ENCODE measurements around the gene ADH1A. TPM values are rescaled to one million over a fixed set of nuclear protein-coding genes. Genes with fewer than 3 reads are reported as not detected.
"Not testable (repeated sequence)": the region's sequence is repeated elsewhere in the genome, so short reads cannot be mapped to it uniquely, and the experiment has no call there.

Gene ADH1A
- total RNA-seq, 1 experiment from 2014 or later = not detected

DNA sequence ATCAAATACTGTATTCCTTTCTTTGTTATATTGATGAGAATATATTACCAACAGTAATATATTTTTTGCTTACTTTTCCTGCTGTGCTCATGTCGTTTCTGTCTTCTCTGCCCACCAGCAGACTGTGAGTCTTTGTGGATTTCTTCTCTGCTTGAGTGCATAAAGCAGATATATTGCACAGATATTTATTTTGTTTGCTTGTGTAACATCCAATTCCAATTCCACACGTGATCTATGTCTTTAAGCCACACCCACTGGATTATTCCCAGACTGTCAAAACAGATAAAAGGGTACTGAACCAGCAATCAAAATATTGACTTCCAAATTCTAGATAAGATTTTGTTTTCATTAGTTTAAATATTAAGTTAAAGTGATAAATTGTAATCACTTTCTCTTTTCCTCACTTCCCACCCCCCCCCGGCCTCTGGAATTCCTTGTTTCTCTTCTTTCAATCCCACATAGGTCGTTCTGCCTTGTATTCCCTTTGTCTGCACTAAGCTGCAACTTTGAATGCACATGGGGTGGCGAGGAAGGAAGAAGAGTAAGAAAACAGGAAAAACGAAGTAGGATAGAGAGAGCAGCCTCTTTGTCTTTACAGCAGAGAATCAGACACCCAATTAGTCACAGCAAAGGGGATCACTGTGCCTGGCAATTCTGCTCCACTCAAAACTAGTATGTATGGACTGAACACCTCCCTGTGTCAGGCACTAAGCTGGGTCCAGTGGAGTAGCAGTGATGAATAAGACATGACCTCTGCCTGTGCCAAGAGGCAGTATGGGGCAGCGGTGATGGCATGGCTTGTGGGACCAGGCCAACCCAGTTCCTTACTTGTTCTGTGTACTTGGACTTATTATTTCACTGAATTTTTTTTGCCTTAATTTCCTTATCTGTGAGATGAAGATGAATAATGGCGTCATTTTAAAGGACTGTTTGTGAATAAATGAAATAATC lies 30.7 kb upstream of the ADH1A start, which contains the start of gene ADH1B:
Gene ADH1B, minus strand, starts transcription at position 161 of the 951 bp plus-strand sequence. Its CDS starts 70 bp downstream, at position 91.
- ChIA-PET CTCF (no interaction called here), POLR2A (ENCODE audit: unreplicated experiment) (no interaction called here)
- Histone ChIP-seq H2AFZ (ENCODE audit: low read length) (no peak within 1 kb of the TSS), H3K27ac (ENCODE audit: low read length) (no peak within 1 kb of the TSS), H3K9me3 (ENCODE audit: low read length) (no peaks in the 10 kb centered on the region), H3K4me2 (ENCODE audit: low read length) (no peak within 1 kb of the TSS), H3K36me3 (ENCODE audit: low read depth, low read length) (no peaks in the 10 kb centered on the region), H3K4me3 (ENCODE audit: low read length) (no peak within 1 kb of the TSS), H3F3A (ENCODE audit: low read length, unreplicated experiment) (no peaks in the 10 kb centered on the region), H3K79me2 (ENCODE audit: low read length) (no peaks in the 10 kb centered on the region), H4K20me1 (ENCODE audit: low read length) (no peaks in the 10 kb centered on the region), H3K27me3 (ENCODE audit: low read length) (no peaks in the 10 kb centered on the region), H3K9ac (ENCODE audit: low read length) (no peak within 1 kb of the TSS), H3K4me1 (ENCODE audit: insufficient read depth, low read length) (no peaks in the 10 kb centered on the region), H3K9me2 (replicated peaks; ENCODE audit: low read length) (no peaks in the 10 kb centered on the region)
- BruUV-seq (replicated peaks) = no TSS peak
- no peak for ATAC-seq
- intact Hi-C loops (cut with micrococcal nuclease) = no loop called here
- no peak for DNase-seq
- TF ChIP-seq EZH2phosphoT487 (IDR thresholded peaks at IDR 0.05; ENCODE audit: borderline replicate concordance, low read length) = no peak
- TF ChIP-seq CTCF (conservative IDR thresholded peaks at IDR 0.05; ENCODE audit: low read depth, low read length) = no peak

- intact Hi-C loops (cut with micrococcal nuclease); H3K36me3 ChIP-seq (ENCODE audit: low read depth, low read length); H3K4me1 ChIP-seq (ENCODE audit: insufficient read depth, low read length); CTCF ChIA-PET; H3F3A ChIP-seq (ENCODE audit: low read length, unreplicated experiment); H3K79me2 ChIP-seq (ENCODE audit: low read length); H3K27me3 ChIP-seq (ENCODE audit: low read length); POLR2A ChIA-PET (ENCODE audit: unreplicated experiment); H3K9ac ChIP-seq (ENCODE audit: low read length); H3K4me2 ChIP-seq (ENCODE audit: low read length); H3K27ac ChIP-seq (ENCODE audit: low read length); DNase-seq; BruUV-seq (replicated peaks); H3K9me2 ChIP-seq (replicated peaks; ENCODE audit: low read length); H3K4me3 ChIP-seq (ENCODE audit: low read length); H3K9me3 ChIP-seq (ENCODE audit: low read length); H4K20me1 ChIP-seq (ENCODE audit: low read length); ATAC-seq; H2AFZ ChIP-seq (ENCODE audit: low read length): not testable (repeated sequence)
These were observed 27.0 kb upstream of the ADH1A start for GRCh38 chr4:99317811-99318210.

GRCh38 chr4:99317354-99317753 lies 26.6 kb upstream of the ADH1A start:
- H3K79me2 ChIP-seq (ENCODE audit: low read length) = no peaks in the 10 kb centered on the region
- H3F3A ChIP-seq (ENCODE audit: low read length, unreplicated experiment) = no peaks in the 10 kb centered on the region
- no peaks in the 10 kb centered on the region for H3K9me3 ChIP-seq (ENCODE audit: low read length)
- H3K36me3 ChIP-seq (ENCODE audit: low read depth, low read length) = no peaks in the 10 kb centered on the region
- no peaks in the 10 kb centered on the region for H4K20me1 ChIP-seq (ENCODE audit: low read length)
- no peak overlapping the region for H3K27ac ChIP-seq (ENCODE audit: low read length)
- 0 out of 2 replicates have a peak, but pooled peaks cover 4% of the 10 kb centered on the region for H3K27me3 ChIP-seq (ENCODE audit: low read length)
- BruUV-seq (replicated peaks) = no TSS peak
- DNase-seq (no peak), ATAC-seq (no peak)
- no peak for TF ChIP-seq EZH2 (IDR thresholded peaks at IDR 0.05; ENCODE audit: low read length, unreplicated experiment)
- TF ChIP-seq CTCF (conservative IDR thresholded peaks at IDR 0.05; ENCODE audit: low read depth, low read length) = no peak
- no peak for TF ChIP-seq EZH2phosphoT487 (IDR thresholded peaks at IDR 0.05; ENCODE audit: borderline replicate concordance, low read length)
- ChIA-PET POLR2A (ENCODE audit: unreplicated experiment) (no interaction called here), CTCF (no interaction called here)
- no peak overlapping the region for H2AFZ ChIP-seq (ENCODE audit: low read length)
- H3K9ac ChIP-seq (ENCODE audit: low read length) = no peak overlapping the region
- intact Hi-C loops (cut with micrococcal nuclease) = no loop called here
- no peak overlapping the region for H3K4me3 ChIP-seq (ENCODE audit: low read length)
- H3K9me2 ChIP-seq (replicated peaks; ENCODE audit: low read length) = no peaks in the 10 kb centered on the region
- H3K4me2 ChIP-seq (ENCODE audit: low read length) = no peak overlapping the region
- H3K4me1 ChIP-seq (ENCODE audit: insufficient read depth, low read length) = no peaks in the 10 kb centered on the region

Measured in PC-3 (cell line).